Astrocyte (in vitro differentiated cells and primary cell): Measurements from ENCODE around the gene URB1.

Experiments
- CTCF ChIP-seq: IDR thresholded peaks from 2 replicates; pipeline ENCODE4 v1.5.1; 2011; ENCODE audit warnings: low read depth, mild to moderate bottlenecking, inconsistent platforms, low read length, moderate library complexity; ENCODE audit not compliant: insufficient read depth
- EZH2 ChIP-seq: IDR thresholded peaks from 2 replicates; pipeline ENCODE4 v1.6.1; 2012; ENCODE audit warnings: mild to moderate bottlenecking, low read length, inconsistent platforms; ENCODE audit not compliant: insufficient read depth

- no peak for TF ChIP-seq CTCF
- TF ChIP-seq EZH2 = no peak
These were observed 3.3 kb downstream of the URB1 start for GRCh38 chr21:32389337-32390015.
